A673 (cell line): ENCODE data around the gene CCDC12. TPM values are rescaled to one million over a fixed set of nuclear protein-coding genes. Genes with fewer than 3 reads are reported as not detected.

Source experiments
- BruUV-seq: library from RNA; stranded (reverse); fragments of 400-500 nt; replicated peaks from 2 replicates; lab custom pipeline; 2021; lab: Mats Ljungman, UMichigan
- CTCF ChIA-PET: fragments of 300-600 bp; sonication (Branson Sonifier 250); formaldehyde crosslinking; loops from one replicate; lab custom pipeline; 2022; ENCODE audit warnings: antibody characterized with exemption; lab: Charles Lee
- POLR2A ChIA-PET: fragments of 300-600 bp; sonication (Branson Sonifier 250); formaldehyde crosslinking; loops from one replicate; lab custom pipeline; 2022; ENCODE audit warnings: antibody characterized with exemption; ENCODE audit not compliant: low non-redundant PET; lab: Charles Lee
- DNase-seq: peaks from one replicate; pipeline ENCODE4 v3.0.0-alpha.2; 2015; ENCODE audit warnings: low spot score
- H3K27ac ChIP-seq: fragments of 200-600 bp; sonication (generic); 2 replicates; pipeline ENCODE4 v1.5.1; 2016; ENCODE audit warnings: mixed run types, low read depth, mild to moderate bottlenecking, mixed read lengths, antibody characterized with exemption, low read length; ENCODE audit not compliant: poor library complexity, severe bottlenecking
- H3K27me3 ChIP-seq: fragments of 200-600 bp; sonication (generic); replicated peaks from 2 replicates; pipeline ENCODE4 v1.6.1; 2017; ENCODE audit warnings: mixed run types, low read depth, mild to moderate bottlenecking, mixed read lengths, antibody characterized with exemption, low read length; ENCODE audit not compliant: insufficient read depth, poor library complexity
- H3K36me3 ChIP-seq: fragments of 200-600 bp; sonication (generic); 2 replicates; pipeline ENCODE4 v1.6.1; 2016; ENCODE audit warnings: mixed run types, mild to moderate bottlenecking, mixed read lengths, antibody characterized with exemption, low read length; ENCODE audit not compliant: insufficient read depth, poor library complexity, severe bottlenecking
- H3K4me1 ChIP-seq: fragments of 200-600 bp; sonication (generic); 2 replicates; pipeline ENCODE4 v1.6.1; 2017; ENCODE audit warnings: mixed run types, mild to moderate bottlenecking, mixed read lengths, antibody characterized with exemption, low read length; ENCODE audit not compliant: insufficient read depth, poor library complexity, severe bottlenecking
- H3K4me3 ChIP-seq: fragments of 200-600 bp; sonication (generic); 2 replicates; pipeline ENCODE4 v1.5.1; 2016; ENCODE audit warnings: low read depth, mixed run types, mild to moderate bottlenecking, mixed read lengths, low read length; ENCODE audit not compliant: poor library complexity, severe bottlenecking
- H3K9me3 ChIP-seq: fragments of 200-600 bp; sonication (generic); 2 replicates; pipeline ENCODE4 v1.6.1; 2016; ENCODE audit warnings: mixed run types, low read depth, mild to moderate bottlenecking, mixed read lengths, antibody characterized with exemption, low read length; ENCODE audit not compliant: poor library complexity, severe bottlenecking
- CTCF ChIP-seq: fragments of 300-800, 200-600 bp; sonication (generic); conservative IDR thresholded peaks from 2 replicates; pipeline ENCODE4 v1.5.1; 2017; ENCODE audit warnings: low read depth, mild to moderate bottlenecking, antibody characterized with exemption, low read length, moderate library complexity, mixed read lengths
- EZH2 ChIP-seq: fragments of 200-600 bp; sonication (generic); IDR thresholded peaks from 2 replicates; pipeline ENCODE4 v1.6.1; 2017; ENCODE audit warnings: borderline replicate concordance, low read depth, mild to moderate bottlenecking, mixed read lengths, antibody characterized with exemption, low read length; ENCODE audit not compliant: poor library complexity, severe bottlenecking
- intact Hi-C: fragments of 100-400 bp; cut with micrococcal nuclease; formaldehyde crosslinking; loops from one replicate; pipeline ENCODE4 v1.10.0; 2022; ENCODE audit not compliant: unreplicated experiment
- total RNA-seq: library from RNA; stranded (reverse); gene quantifications from 2 replicates; pipeline ENCODE4 v1.2.3, GENCODE V29; 2021

CCDC12 gene
- total RNA-seq, 1 experiment from 2014 or later, result 28.2 TPM

GRCh38 chr3:46999516-47000197 lies 23.1 kb upstream of the CCDC12 start:
- BruUV-seq, result no TSS peak
- intact Hi-C loops, result loop anchor here (10.0 kb wide), 1 partner anchor 75 kb away; no protein-coding TSS in a partner anchor
- TF ChIP-seq CTCF (no peak), EZH2 (no peak)
- Histone ChIP-seq H3K36me3 (no peaks in the 10 kb centered on the region), H3K27me3 (no peaks in the 10 kb centered on the region), H3K27ac (no peak overlapping the region), H3K9me3 (no peaks in the 10 kb centered on the region), H3K4me3 (no peak overlapping the region), H3K4me1 (no peaks in the 10 kb centered on the region)
- DNase-seq, result no peak
- POLR2A ChIA-PET, result no interaction called here
- CTCF ChIA-PET, result interaction anchor here (0.8 kb wide), 1 partner anchor 18 kb away, joined by 3 read pairs; no protein-coding TSS in a partner anchor

GRCh38 chr3:46998852-46999515 lies 22.4 kb upstream of the CCDC12 start:
- no peaks in the 10 kb centered on the region for H3K9me3 ChIP-seq
- no peak; the same call in 1 of the 2 replicates for TF ChIP-seq CTCF
- no peak for TF ChIP-seq EZH2
- no peak for DNase-seq
- H3K4me1 ChIP-seq, result no peaks in the 10 kb centered on the region
- intact Hi-C loops, result loop anchor here (10.0 kb wide), 1 partner anchor 74 kb away; no protein-coding TSS in a partner anchor
- ChIA-PET CTCF (interaction anchor here (0.8 kb wide), 1 partner anchor 17 kb away, joined by 3 read pairs; no protein-coding TSS in a partner anchor), POLR2A (no interaction called here)
- no peaks in the 10 kb centered on the region for H3K27me3 ChIP-seq
- no TSS peak for BruUV-seq
- no peaks in the 10 kb centered on the region for H3K36me3 ChIP-seq
- H3K27ac ChIP-seq, result no peak overlapping the region
- no peak overlapping the region for H3K4me3 ChIP-seq

GRCh38 chr3:46998121-46998851 lies 21.7 kb upstream of the CCDC12 start:
- no TSS peak for BruUV-seq
- Histone ChIP-seq H3K27ac (no peak overlapping the region), H3K36me3 (no peaks in the 10 kb centered on the region), H3K9me3 (no peaks in the 10 kb centered on the region), H3K4me1 (no peaks in the 10 kb centered on the region), H3K4me3 (no peak overlapping the region), H3K27me3 (no peaks in the 10 kb centered on the region)
- CTCF ChIA-PET, result no interaction called here
- TF ChIP-seq EZH2 (no peak), CTCF (peak; percentile 67)
- peak; percentile 29 for DNase-seq
- intact Hi-C loops, result loop anchor here (10.0 kb wide), 1 partner anchor 73 kb away; no protein-coding TSS in a partner anchor
- POLR2A ChIA-PET, result no interaction called here
